OCI-M1 (cell line): Measurements from ENCODE around the gene GMCL1.
"Not testable (repeated sequence)": the region's sequence is repeated elsewhere in the genome, so short reads cannot be mapped to it uniquely, and the experiment has no call there.

Experiments used
- DNase-seq: peaks from one replicate; lab custom pipeline; 2025; lab: John Stamatoyannopoulos, UW

GMCL1 gene

GRCh38 chr2:69807821-69808540 is 21.5 kb upstream of the GMCL1 start:
- DNase-seq: no peak

DNA sequence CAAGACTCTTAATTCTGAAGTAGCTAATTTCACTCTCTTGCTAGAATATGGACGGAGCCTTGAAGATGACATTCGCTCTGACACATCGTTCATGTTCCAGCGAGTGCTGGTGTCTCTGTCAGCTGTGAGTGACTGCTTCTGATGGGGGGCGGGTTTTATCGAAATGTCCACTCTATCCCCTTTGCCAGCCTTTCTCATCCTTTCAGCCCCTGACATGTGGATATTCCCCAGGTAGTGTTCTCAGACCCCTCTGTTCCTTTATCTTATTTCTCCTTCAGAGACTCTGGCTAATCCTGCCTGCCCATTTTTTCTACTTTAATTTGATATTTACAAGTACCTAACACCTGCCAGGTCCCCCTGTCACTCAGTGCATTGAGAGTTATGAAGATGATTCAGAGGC is 18.9 kb upstream of the GMCL1 start:
- DNase-seq: no peak

- no peak for DNase-seq
These were observed 18.4 kb upstream of the GMCL1 start for GRCh38 chr2:69811018-69811417.

DNA sequence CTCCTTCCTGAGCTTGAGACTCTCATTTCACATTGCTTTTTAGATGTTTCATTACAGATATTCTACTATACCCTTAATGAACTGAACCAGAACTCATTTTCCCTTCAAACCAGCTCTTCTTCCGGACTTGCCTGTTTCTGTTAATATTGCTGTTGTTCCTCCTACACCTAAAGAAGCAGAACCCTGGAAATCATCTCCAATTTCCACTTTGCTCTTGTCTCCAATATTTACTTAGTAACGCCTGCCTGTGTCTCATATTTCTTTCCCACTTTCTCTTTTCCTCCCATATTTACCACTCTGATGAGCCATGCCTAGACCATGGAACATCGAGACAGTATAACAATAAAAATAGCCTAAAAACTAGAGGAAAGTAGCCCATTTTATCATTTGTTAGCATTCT is 17.9 kb upstream of the GMCL1 start:
- no peak for DNase-seq

GRCh38 chr2:69815717-69816116 is 13.7 kb upstream of the GMCL1 start:
- no peak for DNase-seq

GRCh38 chr2:69816923-69817542 is 12.4 kb upstream of the GMCL1 start:
- DNase-seq: peak; percentile 88

DNA sequence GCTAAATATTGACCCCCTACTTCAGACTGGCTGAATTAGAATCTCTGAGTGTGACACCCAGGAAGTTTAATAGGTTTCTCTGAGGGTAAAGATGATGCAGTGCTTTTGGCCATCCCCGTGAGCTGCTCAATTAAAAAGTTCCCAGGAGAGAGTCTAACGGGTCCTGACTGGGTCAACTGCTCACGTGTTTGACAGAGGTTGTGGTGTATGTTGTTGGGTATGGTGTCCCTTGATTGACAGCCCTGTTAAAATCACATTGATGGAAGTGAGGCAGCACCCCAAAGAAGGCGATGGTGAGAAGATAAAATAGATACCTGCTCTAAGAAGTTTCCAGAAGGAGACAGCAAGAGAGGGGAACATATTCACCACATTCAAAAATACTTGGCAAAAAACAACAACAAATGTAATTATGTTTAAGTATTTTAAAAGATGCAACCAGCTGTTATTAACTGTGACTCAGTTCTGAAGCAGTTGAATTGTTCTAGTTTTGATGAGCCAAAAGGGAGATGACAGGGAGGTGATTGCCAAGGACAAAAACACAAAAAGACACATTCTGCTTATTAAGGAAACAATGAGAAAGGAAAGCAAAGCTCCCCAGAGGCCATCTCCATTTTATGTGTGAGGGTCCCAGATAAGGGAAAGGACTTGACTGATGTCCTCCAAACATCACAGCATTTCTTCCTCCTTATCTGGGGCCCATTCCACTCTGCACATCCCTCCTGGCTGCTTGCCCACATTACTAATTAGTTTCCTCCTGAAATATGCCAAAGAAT is 11.5 kb upstream of the GMCL1 start:
- peak; percentile 54 for DNase-seq

- DNase-seq: no peak
These were observed 1.5 kb upstream of the GMCL1 start for GRCh38 chr2:69827796-69828540.

- no peak for DNase-seq
These were observed 563 bp upstream of the GMCL1 start for GRCh38 chr2:69828938-69829255.

DNA sequence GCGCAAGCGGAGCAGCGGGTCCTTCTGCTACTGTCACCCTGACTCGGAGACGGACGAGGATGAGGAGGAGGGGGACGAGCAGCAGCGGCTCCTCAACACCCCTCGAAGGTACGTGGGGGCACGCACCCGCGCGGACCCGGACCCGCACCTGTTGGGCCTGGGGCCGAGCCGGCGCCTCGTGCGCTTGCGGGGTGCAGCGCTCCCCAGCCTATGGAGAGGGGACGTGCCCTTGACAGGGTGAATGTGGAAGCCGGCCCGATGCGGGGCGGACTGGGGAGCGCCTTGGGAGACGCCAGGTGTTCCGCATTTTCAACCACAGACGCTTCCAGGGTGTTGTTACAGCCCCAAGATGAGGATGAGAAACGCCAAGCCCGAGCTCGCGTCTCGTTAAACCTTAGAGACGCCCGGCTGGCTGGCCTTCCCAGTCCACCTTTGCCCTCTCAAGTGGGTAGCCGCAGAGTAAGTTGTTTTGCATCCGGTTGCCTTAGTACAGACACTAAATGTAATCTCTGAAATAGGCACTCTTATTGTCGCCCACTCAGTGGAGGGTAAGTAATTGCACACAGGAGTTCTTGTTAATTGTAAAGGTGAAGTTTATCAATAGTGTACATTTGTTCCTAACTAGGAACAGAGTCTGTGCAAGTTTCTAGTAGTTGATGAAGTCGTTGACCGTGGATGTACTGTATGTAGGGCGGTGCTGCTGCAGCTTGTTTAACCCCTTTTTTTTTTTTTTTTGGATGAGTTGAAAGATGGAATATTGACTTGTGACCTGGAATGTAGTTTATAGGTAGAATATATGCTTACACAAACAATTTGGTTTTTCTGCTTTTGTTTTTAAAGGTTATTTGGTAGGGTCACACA is 815 bp downstream of the GMCL1 start:
- peak; percentile 32 for DNase-seq

- DNase-seq: not testable (repeated sequence)
These were observed 1.4 kb downstream of the GMCL1 start for GRCh38 chr2:69830906-69831241.

GRCh38 chr2:69831354-69831905 is 2.0 kb downstream of the GMCL1 start:
- DNase-seq: no peak

DNA sequence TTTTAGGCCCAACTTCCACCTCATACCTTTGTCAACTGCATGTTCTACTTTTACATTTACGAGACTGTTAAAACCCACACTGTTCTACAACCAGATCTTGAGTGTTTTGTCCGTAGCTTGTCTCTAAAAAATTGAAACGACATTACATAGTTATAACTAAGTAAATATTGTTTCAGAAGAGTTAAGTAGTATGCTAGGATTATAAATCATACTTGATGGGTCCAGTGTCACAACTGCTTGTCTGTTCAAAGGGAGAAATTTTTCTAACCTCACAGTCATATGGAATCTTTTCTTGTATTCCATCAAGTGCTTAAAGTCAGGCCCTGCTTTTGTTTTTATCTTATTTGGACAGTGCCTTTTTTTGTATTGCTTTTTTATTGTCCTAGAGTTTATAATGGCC is 4.3 kb downstream of the GMCL1 start:
- no peak for DNase-seq

DNA sequence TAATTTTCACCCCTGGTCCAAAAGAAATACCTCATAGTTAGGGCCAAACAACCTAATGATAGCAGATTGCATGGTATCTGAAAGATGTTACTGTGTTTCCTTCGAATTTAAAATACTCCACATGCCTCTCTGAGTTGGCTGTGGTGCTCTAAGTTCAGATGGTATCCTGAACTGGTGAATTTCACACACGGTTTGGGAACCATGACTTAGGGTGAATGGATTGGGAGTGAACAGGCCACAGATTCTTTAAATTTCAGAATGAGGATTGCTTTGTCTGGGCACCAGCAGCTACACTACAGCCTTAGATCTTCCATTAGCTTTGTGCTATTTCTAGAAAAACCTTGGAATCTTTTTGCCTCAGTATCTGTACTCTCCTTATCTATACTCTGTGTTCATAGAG is 6.2 kb downstream of the GMCL1 start:
- no peak for DNase-seq

DNA sequence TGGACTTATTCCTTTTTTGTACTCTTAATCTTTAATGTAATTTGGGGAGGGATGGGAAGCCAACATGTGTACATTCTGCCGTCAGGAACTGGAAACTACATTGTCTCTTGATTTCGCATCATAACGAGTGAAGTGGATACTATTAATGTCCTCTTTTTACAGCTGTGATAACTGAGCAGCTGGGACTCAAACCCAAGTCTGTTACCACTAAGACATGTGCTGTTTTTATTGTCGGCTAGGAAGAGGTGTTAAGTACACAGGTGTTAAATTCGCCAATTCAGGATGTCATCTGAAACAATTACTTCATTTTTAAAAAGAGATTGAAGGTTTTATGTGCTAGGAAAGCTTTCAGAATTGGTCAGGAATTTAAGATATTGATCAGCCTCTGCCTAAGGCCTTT is 6.9 kb downstream of the GMCL1 start:
- DNase-seq: no peak

GRCh38 chr2:69837533-69837932 is 8.1 kb downstream of the GMCL1 start:
- DNase-seq: no peak

GRCh38 chr2:69843993-69844392 is 14.5 kb downstream of the GMCL1 start:
- no peak for DNase-seq

- DNase-seq: no peak
These were observed 15.1 kb downstream of the GMCL1 start for GRCh38 chr2:69844560-69844959.

GRCh38 chr2:69846182-69847067 is 17.0 kb downstream of the GMCL1 start:
- peak; percentile 34 for DNase-seq

DNA sequence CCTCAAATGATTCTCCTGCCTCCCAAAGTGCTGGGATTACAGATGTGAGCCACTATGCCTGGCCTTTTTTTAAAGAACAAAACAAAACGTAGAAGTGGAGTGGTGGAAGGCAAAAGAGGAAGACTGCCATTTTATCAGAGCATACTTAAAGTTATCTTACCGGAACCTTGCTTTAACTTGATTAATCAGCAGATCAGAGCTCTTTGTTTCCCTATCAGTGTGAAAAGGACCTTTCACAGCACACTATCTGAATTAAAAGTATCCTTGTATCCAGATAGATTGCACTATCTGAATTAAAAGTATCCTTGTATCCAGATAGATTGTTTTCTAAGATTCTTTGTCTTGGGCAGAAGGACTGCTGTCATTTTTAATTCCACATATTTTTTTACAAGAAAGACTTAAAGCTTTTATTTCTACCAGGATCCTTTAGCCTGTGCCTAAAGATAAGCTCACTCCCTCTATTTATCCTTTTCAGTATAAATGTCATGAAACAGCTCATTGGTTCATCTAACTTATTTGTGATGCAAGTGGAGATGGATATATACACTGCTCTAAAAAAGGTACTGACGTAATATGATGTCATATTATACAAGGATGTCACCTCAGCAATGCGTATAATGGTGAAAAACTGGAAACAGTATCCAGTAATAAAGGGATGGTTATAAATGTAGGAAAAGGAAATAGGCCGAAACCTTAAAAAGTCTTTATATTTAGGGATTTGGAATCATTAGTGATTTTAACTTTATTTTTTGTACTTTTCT is 17.8 kb downstream of the GMCL1 start:
- DNase-seq: peak; percentile 34
